ENCODE data around the gene FNIP1. TPM values are rescaled to one million over a fixed set of nuclear protein-coding genes. Genes with fewer than 3 reads are reported as not detected.
"Not testable (repeated sequence)": the region's sequence is repeated elsewhere in the genome, so short reads cannot be mapped to it uniquely, and the experiment has no call there.

The FNIP1 gene
- 15.9 TPM for total RNA-seq
- polyA plus RNA-seq: 7.5 TPM
- long read RNA-seq, donor 1: 0 reads
- long read RNA-seq, donor 2: 0 reads
- long read RNA-seq, donor 3: 0 reads
- long read RNA-seq, donor 4: 0 reads
- long read RNA-seq, donor 5, full-length matches to known transcripts: 2 of 2 reads
- long read RNA-seq, donor 5, partial matches to known transcripts: 0 of 2 reads
- long read RNA-seq, donor 5, other reads (novel, unspliced or antisense): 0 of 2 reads
- long read RNA-seq, donor 6: 0 reads
- long read RNA-seq, donor 7, partial matches to known transcripts: 0 of 1 reads
- long read RNA-seq, donor 7, other reads (novel, unspliced or antisense): 0 of 1 reads
- long read RNA-seq, donor 8: 0 reads
- long read RNA-seq, donor 9, full-length matches to known transcripts: 1 of 1 reads
- long read RNA-seq, donor 9, partial matches to known transcripts: 0 of 1 reads
- long read RNA-seq, donor 9, other reads (novel, unspliced or antisense): 0 of 1 reads
- long read RNA-seq, donor 10: 0 reads

GRCh38 chr5:131796793-131797693, at the start of gene FNIP1:
TSS of gene FNIP1 (minus strand) at chr5:131797017. CDS start at chr5:131796921, 96 bp downstream.
- no peaks in the 10 kb centered on the region for H3K36me3 ChIP-seq (ENCODE audit: control insufficient read depth in 2 of 2, insufficient read depth in 2 of 2, low read length in 1 of 2)
- H3K27ac ChIP-seq (ENCODE audit: low read depth in 1 of 2, low read length in 1 of 2): peak within 1 kb of the TSS; percentile 82 to 96
- H3K4me1 ChIP-seq (ENCODE audit: control insufficient read depth in 2 of 2, insufficient read depth in 2 of 2, low read length in 2 of 2): peaks cover 9 to 11% of the 10 kb centered on the region in 2 donors
- H3K4me3 ChIP-seq (ENCODE audit: low read length in 2 of 2): peak within 1 kb of the TSS; percentile 87 to 99
- DNase-seq (ENCODE audit: low read depth in 6 of 9, low spot score in 9 of 9): peak; percentile 83 to 98 (median 95)
- H3K9me3 ChIP-seq (ENCODE audit: control insufficient read depth in 2 of 2, insufficient read depth in 1 of 2, low read length in 1 of 2): peaks cover 0 to 5% of the 10 kb centered on the region in 2 donors
- H3K27me3 ChIP-seq (ENCODE audit: control insufficient read depth in 2 of 2, insufficient read depth in 1 of 2, low read length in 1 of 2): no peaks in the 10 kb centered on the region
- under 1% methylated on average over 79 of the region's 79 CpGs for WGBS

DNA sequence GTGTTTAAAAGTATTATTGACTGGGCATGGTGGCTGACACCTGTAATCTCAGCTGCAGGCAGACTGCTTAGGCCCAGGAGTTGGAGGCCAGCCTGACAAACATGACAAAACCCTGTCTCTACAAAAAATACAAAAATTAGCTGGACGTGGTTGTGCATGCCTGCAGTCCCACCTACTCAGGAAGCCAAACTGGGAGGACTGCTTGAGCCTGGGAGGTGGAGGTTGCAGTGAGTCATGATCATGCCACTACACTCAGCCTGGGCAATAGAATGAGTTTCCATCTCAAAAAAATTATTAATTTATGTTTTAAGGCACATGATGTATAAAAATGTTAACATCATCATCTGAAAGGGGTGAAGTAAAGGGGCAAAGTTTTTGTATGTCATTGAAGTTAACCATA, 49.7 kb upstream of the FNIP1 start:
- Histone ChIP-seq H3K4me3 (ENCODE audit: low read length in 2 of 2) (no peak overlapping the region), H3K9me3 (ENCODE audit: control insufficient read depth in 2 of 2, insufficient read depth in 1 of 2, low read length in 1 of 2) (peaks cover 0 to 11% of the 10 kb centered on the region in 2 donors), H3K4me1 (ENCODE audit: control insufficient read depth in 2 of 2, insufficient read depth in 2 of 2, low read length in 2 of 2) (no peaks in the 10 kb centered on the region), H3K36me3 (ENCODE audit: control insufficient read depth in 2 of 2, insufficient read depth in 2 of 2, low read length in 1 of 2) (no peaks in the 10 kb centered on the region), H3K27me3 (ENCODE audit: control insufficient read depth in 2 of 2, insufficient read depth in 1 of 2, low read length in 1 of 2) (no peaks in the 10 kb centered on the region), H3K27ac (ENCODE audit: low read depth in 1 of 2, low read length in 1 of 2) (no peak overlapping the region)
- WGBS: 83% methylated on average over 1 of the region's 1 CpG
- no peak for DNase-seq (ENCODE audit: low read depth in 6 of 9, low spot score in 9 of 9)

GRCh38 chr5:131845828-131846227, 49.0 kb upstream of the FNIP1 start:
- Histone ChIP-seq H3K36me3 (ENCODE audit: control insufficient read depth in 2 of 2, insufficient read depth in 2 of 2, low read length in 1 of 2) (no peaks in the 10 kb centered on the region), H3K27ac (ENCODE audit: low read depth in 1 of 2, low read length in 1 of 2) (no peak overlapping the region), H3K4me1 (ENCODE audit: control insufficient read depth in 2 of 2, insufficient read depth in 2 of 2, low read length in 2 of 2) (no peaks in the 10 kb centered on the region), H3K27me3 (ENCODE audit: control insufficient read depth in 2 of 2, insufficient read depth in 1 of 2, low read length in 1 of 2) (no peaks in the 10 kb centered on the region), H3K4me3 (ENCODE audit: low read length in 2 of 2) (no peak overlapping the region), H3K9me3 (ENCODE audit: control insufficient read depth in 2 of 2, insufficient read depth in 1 of 2, low read length in 1 of 2) (peaks cover 0 to 11% of the 10 kb centered on the region in 2 donors)
- DNase-seq (ENCODE audit: low read depth in 6 of 9, low spot score in 9 of 9): no peak

GRCh38 chr5:131842971-131843370, 46.2 kb upstream of the FNIP1 start:
- H3K27me3 ChIP-seq (ENCODE audit: control insufficient read depth in 2 of 2, insufficient read depth in 1 of 2, low read length in 1 of 2); DNase-seq (ENCODE audit: low read depth in 6 of 9, low spot score in 9 of 9); H3K27ac ChIP-seq (ENCODE audit: low read depth in 1 of 2, low read length in 1 of 2); H3K4me3 ChIP-seq (ENCODE audit: low read length in 2 of 2); H3K9me3 ChIP-seq (ENCODE audit: control insufficient read depth in 2 of 2, insufficient read depth in 1 of 2, low read length in 1 of 2); H3K4me1 ChIP-seq (ENCODE audit: control insufficient read depth in 2 of 2, insufficient read depth in 2 of 2, low read length in 2 of 2); H3K36me3 ChIP-seq (ENCODE audit: control insufficient read depth in 2 of 2, insufficient read depth in 2 of 2, low read length in 1 of 2): not testable (repeated sequence)
- 94% methylated on average over 1 of the region's 1 CpG for WGBS

- not testable (repeated sequence) for H3K4me1 ChIP-seq (ENCODE audit: control insufficient read depth in 2 of 2, insufficient read depth in 2 of 2, low read length in 2 of 2); DNase-seq (ENCODE audit: low read depth in 6 of 9, low spot score in 9 of 9); H3K4me3 ChIP-seq (ENCODE audit: low read length in 2 of 2); H3K9me3 ChIP-seq (ENCODE audit: control insufficient read depth in 2 of 2, insufficient read depth in 1 of 2, low read length in 1 of 2); H3K27me3 ChIP-seq (ENCODE audit: control insufficient read depth in 2 of 2, insufficient read depth in 1 of 2, low read length in 1 of 2); H3K27ac ChIP-seq (ENCODE audit: low read depth in 1 of 2, low read length in 1 of 2); H3K36me3 ChIP-seq (ENCODE audit: control insufficient read depth in 2 of 2, insufficient read depth in 2 of 2, low read length in 1 of 2)
- WGBS: 97% methylated on average over 2 of the region's 2 CpGs
These were observed 35.9 kb upstream of the FNIP1 start for GRCh38 chr5:131832702-131833101.

DNA sequence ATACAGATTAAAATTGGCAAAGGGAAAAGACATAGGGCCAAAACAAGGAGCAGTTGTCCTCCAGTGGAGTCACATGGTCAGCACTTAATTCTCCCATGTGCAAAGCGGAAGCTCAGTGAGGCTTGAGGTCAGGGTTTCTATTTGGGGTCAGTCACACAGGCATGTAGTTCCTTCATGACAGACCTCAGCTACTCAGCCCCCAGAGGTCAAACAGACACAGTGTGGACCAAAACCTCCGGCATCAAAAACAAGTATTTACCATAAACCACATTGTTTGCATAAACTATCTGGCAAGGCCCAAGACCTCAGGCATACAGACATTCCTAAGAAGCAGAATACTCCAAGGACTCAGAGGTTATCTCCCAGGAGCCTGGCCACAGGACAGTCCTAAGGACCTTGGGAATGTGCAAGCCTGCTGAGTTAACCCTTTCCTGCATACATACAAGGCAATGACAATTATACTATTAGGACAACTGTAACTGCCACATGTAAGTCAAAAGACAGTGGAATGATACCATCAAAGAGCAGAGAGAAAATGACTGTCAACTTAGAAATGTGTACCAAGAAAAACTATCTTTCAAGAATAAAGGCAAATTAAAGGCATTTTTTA, 28.7 kb upstream of the FNIP1 start:
- no peak for DNase-seq (ENCODE audit: low read depth in 6 of 9, low spot score in 9 of 9)
- H3K27me3 ChIP-seq (ENCODE audit: control insufficient read depth in 2 of 2, insufficient read depth in 1 of 2, low read length in 1 of 2): no peaks in the 10 kb centered on the region
- H3K4me1 ChIP-seq (ENCODE audit: control insufficient read depth in 2 of 2, insufficient read depth in 2 of 2, low read length in 2 of 2): no peaks in the 10 kb centered on the region
- H3K9me3 ChIP-seq (ENCODE audit: control insufficient read depth in 2 of 2, insufficient read depth in 1 of 2, low read length in 1 of 2): no peaks in the 10 kb centered on the region
- H3K36me3 ChIP-seq (ENCODE audit: control insufficient read depth in 2 of 2, insufficient read depth in 2 of 2, low read length in 1 of 2): no peaks in the 10 kb centered on the region
- WGBS: 96% methylated on average over 2 of the region's 2 CpGs
- no peak overlapping the region for H3K27ac ChIP-seq (ENCODE audit: low read depth in 1 of 2, low read length in 1 of 2)
- H3K4me3 ChIP-seq (ENCODE audit: low read length in 2 of 2): no peak overlapping the region

- Histone ChIP-seq H3K9me3 (ENCODE audit: control insufficient read depth in 2 of 2, insufficient read depth in 1 of 2, low read length in 1 of 2) (no peaks in the 10 kb centered on the region), H3K36me3 (ENCODE audit: control insufficient read depth in 2 of 2, insufficient read depth in 2 of 2, low read length in 1 of 2) (no peaks in the 10 kb centered on the region), H3K27me3 (ENCODE audit: control insufficient read depth in 2 of 2, insufficient read depth in 1 of 2, low read length in 1 of 2) (no peaks in the 10 kb centered on the region), H3K4me1 (ENCODE audit: control insufficient read depth in 2 of 2, insufficient read depth in 2 of 2, low read length in 2 of 2) (no peaks in the 10 kb centered on the region), H3K4me3 (ENCODE audit: low read length in 2 of 2) (no peak overlapping the region), H3K27ac (ENCODE audit: low read depth in 1 of 2, low read length in 1 of 2) (no peak overlapping the region)
- no peak for DNase-seq (ENCODE audit: low read depth in 6 of 9, low spot score in 9 of 9)
- 97% methylated on average over 1 of the region's 1 CpG for WGBS
These were observed 27.8 kb upstream of the FNIP1 start for GRCh38 chr5:131824631-131825030.

DNA sequence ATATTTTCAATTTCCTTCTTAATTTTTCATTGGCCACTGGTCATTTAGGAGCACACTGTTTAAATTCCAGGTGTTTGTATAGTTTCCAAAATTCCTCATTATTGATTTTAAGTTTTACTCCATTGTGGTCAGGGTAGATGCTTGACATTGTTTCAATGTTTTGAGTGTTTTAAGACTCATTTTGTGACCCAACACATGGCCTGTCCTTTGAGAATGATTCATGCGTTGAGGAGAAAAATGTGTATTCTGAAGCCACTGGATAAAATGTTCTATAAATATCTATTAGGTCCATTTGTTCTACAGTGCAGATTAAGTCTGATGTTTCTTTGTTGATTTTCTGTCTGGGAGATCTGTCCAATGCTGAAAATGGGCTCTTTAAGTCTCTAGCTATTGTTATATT, 24.4 kb upstream of the FNIP1 start:
- Histone ChIP-seq H3K27ac (ENCODE audit: low read depth in 1 of 2, low read length in 1 of 2) (no peak overlapping the region), H3K4me1 (ENCODE audit: control insufficient read depth in 2 of 2, insufficient read depth in 2 of 2, low read length in 2 of 2) (no peaks in the 10 kb centered on the region), H3K36me3 (ENCODE audit: control insufficient read depth in 2 of 2, insufficient read depth in 2 of 2, low read length in 1 of 2) (no peaks in the 10 kb centered on the region), H3K9me3 (ENCODE audit: control insufficient read depth in 2 of 2, insufficient read depth in 1 of 2, low read length in 1 of 2) (no peaks in the 10 kb centered on the region), H3K27me3 (ENCODE audit: control insufficient read depth in 2 of 2, insufficient read depth in 1 of 2, low read length in 1 of 2) (no peaks in the 10 kb centered on the region), H3K4me3 (ENCODE audit: low read length in 2 of 2) (no peak overlapping the region)
- WGBS: 96% methylated on average over 1 of the region's 1 CpG
- DNase-seq (ENCODE audit: low read depth in 6 of 9, low spot score in 9 of 9): no peak

Measured in thymus (tissue), 14 donors.